Activated CD4-positive, alpha-beta T cell treated with anti-CD3 and anti-CD28 coated beads for 1 hour (primary cell): ENCODE data around the gene UBR2.
"Not testable (repeated sequence)": the region's sequence is repeated elsewhere in the genome, so short reads cannot be mapped to it uniquely, and the experiment has no call there.

Experiments used
- DNase-seq: peaks from one replicate; pipeline ENCODE4 v3.0.0-alpha.2; 2020

UBR2 gene

DNA sequence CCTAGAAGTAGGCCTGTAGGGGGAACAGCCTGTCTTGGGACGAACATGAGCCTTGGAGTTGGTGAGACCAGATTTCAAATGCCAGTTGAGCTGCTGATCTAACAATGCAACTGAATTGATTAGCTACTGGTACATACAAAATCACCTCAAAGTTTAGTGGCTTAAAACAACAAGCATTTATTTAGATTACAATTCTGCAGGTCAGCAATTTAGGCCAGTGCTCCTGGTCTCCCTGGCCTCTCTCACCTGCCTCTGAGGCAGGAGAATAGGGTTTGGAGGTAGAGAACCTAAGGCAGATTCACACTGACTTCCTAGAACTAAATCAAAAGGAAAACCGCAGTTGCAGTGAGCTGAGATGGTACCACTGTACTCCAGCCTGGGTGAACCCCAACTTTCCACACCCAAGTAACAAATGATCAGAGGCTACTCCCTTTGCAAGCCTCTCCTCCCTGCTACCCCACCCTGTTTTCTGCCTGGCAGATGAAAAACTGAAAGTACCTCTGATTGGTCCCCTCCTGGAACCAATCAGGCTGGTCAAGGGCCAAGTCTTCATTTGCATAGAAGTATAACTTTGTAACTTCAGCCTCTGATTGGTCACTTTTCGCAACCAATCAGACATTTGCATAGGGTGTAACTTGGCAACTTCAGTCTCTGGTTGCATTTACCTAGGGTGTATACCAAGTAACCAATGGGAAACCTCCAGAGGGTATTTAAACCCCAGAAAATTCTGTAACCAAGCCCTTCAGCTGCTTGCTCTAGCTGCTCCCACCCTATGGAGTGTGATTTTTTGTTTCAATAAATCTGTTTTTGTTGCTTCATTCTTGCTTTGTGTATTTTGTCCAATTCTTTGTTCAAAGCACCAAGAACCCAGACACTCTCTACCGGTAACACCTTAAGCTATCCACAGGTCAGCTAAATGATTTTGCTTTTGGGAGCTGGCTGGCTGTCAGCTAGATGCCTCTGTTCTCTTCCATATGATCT lies 8.1 kb upstream of the UBR2 start:
- no peak for DNase-seq

DNA sequence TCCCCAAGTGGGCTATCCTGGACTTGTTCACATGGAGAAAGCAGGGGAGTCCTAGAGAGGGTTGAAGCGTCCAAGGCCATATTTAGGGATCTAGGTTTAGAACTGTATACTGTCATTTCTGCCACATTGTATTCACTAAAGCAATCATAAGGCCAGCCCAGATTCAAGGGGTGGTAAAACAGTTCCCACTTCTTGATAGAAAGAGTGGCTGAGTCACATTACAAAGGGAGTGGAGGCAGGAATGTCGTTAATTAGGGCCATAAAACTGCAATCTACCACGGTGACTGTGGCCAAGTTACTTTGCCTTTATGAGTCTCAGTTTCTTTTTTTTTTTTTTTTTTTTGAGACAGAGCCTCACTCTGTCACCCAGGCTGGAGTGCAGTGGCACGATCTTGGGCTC lies 7.4 kb upstream of the UBR2 start:
- no peak for DNase-seq

DNA sequence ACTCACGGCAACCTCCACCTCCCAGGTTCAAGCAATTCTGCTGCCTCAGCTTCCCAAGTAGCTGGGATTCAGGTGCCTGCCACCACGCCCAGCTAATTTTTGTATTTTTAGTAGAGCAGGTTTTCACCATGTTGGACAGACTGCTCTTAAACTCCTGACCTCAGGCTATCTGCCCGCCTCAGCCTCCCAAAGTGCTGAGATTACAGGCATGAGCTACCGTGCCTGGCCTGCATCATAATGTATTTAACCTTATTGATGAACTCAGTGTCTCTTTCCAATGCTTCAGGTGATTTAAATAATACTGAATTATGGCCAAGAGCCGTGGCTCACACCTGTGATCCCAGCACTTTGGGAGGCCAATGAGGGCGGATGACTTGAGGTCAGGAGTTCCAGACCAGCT lies 4.6 kb upstream of the UBR2 start:
- DNase-seq = not testable (repeated sequence)

DNA sequence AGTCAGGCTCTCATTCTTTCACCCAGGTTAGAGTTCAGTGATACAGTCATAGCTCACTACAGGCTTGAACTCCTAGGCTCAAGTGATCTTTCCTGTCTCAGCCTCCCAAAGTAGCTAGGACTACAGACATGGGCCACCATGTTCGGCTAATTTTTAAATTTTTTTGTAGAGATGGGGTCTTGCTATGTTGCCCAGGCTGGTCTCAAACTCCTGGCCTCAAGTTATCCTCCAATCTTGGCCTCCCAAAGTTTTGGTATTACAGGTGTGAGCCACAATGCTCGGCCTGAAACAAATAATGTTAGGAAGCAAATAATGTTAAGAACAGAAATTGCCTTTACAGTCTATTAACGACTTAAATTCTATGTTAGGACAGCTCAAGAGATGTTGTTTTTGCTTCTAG lies 1.8 kb upstream of the UBR2 start:
- DNase-seq = no peak

DNA sequence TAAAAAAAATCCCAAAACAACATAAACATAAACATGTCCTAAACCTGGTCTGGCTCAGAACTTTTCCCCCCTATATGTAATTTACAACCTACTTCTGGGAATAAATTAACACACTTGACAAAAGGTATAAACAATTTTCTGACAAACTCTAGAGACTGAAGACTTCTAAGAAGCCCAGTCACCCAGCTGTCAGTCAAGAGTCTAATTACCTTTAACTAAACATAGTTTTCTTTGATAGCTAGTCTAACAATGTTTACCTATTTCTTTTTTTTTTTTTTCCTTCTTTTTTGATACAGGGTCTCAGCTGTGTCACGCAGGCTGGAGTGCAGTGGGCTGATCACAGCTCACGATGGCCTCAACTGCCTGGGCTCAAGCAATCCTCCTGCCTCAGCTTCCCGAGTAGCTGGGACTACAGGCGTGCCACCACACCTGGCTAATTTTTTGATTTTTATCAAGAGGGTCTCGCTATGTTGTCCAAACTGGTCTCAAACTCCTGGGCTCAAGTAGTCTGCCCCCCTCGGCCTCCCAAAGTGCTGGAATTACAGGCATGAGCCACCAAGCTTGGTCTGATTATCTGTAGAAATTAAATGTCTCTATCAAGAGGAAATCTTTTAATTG lies 932 bp upstream of the UBR2 start:
- DNase-seq = no peak

DNA sequence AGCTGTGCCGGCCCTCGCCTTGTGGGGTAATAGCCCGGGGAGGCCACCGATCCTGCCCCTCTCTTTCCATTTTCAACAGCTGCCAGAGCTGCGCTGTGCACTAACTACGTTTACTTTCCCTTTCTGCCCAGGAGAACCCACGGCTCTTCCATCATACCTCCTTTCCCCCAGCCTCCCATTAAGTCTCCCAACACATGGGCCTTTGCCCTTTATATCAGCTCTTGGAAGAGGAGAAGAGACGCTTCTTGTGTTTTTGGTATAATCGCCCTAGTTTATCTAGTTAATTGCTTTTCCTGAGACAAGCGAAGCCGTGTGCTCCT lies 637 bp downstream of the UBR2 start:
- DNase-seq = no peak

DNA sequence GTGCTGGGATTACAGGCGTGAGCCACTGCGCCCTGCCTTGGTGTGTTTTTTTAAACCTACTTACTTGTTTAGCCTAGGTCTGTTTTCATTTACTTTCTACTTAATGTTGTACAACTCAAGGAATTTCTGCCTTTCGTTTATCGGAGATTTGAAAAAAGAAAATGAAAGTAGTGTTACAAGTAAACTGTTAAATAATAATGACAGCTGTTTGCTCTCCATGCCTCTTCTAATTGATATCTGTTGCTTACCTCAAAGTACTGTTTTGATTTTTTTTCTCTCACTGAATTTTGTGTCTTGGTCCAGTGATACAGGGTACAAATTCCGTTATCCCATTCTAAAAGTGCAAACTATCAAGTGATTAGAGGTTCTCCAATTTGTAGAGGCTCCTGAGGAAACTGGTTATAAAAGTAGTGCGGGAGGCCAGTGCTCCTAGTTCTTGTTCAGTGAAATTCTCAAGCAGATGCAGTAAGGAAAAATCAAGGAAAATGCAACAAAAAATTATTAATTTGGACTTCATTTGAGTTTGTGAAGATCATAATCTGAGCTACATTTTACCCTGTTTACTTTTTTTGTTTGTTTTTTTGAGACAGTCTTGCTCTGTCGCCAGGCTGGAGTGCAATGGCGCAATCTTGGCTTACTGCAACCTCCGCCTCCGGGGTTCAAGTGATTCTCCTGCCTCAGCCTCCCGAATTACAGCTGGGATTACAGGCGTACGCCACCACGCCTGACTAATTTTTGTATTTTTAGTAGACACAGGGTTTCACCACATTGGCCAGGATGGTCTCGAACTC lies 2.2 kb downstream of the UBR2 start:
- DNase-seq = no peak

DNA sequence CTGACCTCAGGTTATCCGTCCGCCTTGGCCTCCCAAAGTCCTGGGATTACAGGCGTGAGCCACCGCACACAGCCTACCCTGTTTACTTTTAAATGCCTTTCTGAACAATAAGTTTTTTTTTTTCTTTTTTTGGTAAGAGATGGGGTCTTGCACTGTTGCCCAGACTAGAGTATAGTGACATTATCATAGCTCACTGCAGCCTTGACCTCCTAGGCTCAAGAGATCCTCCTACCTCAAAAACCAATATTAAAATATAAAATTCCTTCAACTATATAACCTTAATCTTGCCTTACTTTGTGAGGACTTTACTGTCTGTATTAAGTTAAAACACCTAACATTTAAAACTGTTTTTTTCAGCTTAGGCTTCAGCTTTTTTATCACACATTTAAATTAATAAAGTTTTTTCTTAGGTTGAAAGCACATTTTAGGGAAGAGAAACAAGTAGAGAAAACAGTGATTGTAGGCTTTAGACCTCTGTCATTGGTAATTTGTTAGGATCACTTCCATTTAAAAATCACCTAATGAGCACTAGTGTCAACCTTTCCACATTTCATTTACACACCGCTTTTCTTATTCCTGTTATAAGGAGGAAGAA lies 2.9 kb downstream of the UBR2 start:
- DNase-seq = no peak

DNA sequence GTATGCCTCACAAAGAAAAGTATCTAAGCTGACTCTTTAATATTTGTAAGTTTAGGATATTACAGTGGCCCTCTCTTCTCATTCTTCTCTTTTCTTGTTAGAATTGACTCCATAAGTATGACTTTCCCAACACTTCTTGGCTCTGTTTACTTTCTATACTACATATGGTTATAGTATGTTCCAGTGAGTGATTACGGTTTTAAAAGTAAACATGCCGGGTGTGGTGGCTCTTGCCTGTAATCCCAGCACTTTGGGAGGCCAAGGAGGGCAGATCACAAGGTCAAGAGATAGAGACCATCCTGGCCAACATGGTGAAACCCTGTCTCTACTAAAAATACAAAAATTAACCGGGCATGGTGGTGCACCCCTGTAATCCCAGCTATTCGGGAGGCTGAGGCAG lies 3.4 kb downstream of the UBR2 start:
- DNase-seq = not testable (repeated sequence)

DNA sequence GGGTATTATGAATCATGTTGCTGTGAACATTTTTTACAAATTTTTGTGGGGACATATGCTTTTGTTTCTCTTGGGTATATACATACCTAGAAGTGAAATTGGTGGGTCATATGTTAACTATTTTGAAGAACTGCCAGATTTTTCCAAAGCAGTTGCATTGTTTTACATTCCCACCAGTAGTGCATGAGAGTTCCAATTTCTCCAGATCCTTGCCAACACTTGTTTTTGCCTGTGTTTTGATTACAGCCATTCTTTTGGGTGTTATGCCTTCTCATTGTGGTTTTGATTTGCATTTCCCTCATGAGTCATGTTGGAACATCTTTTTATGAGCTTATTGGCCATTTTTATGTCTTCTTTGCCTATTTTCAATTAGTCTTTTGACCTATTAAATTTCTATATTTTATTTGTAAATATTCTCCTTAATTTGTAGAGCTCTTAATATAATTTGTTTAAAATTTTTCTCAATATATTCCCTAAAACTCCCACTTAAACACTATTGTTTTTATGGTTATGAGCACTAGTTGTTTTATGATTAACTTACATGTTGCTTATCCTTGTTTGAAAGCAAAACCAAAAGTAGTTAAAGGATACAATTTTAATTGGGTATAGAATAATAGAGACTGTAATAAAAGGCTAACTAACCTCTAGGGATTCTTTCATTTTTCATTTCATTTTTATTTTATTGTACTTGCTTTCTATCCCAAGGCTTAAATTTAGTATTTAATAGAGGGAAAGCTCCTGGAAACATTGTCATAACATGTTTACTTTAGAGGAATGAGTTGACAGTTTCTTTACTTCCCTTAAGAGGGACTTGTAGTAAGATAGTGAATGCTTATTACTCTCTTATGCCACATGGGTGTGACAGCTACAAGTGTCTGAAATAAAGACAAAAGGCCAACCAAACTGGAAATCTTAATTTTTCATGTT lies 5.5 kb downstream of the UBR2 start:
- DNase-seq = no peak

DNA sequence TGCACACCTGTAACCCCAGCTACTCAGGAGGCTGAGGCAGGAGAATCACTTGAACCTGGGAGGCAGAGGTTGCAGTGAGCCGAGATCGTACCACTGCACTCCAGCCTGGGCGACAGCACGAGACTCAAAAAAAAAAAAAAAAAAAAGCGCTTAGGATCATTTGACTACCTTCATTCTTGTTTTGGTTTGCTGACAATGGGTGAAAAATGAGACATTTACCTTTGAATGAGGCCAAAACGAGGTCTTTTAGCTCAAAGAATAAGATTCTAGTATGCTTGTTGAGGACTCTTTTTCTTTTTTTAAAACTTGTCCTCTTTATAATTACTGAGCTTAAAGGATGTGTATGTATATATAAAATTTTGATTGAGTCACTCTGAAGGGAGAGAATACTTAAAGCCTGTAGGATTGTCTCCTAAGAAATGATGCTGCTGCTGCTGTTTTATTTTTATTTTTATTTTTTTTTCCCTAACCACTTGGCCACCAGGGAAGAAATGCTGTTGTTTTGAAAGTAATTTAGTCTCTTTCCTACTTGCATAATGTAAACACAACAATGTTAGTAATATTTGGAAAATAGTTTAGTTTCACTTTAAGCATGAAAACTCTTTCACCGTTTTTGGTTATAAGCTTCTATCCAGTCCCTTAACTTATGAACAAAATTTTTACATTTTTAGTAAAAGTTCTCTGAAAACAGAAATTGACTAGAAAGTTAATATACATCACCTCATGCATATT lies 7.9 kb downstream of the UBR2 start:
- DNase-seq = no peak

DNA sequence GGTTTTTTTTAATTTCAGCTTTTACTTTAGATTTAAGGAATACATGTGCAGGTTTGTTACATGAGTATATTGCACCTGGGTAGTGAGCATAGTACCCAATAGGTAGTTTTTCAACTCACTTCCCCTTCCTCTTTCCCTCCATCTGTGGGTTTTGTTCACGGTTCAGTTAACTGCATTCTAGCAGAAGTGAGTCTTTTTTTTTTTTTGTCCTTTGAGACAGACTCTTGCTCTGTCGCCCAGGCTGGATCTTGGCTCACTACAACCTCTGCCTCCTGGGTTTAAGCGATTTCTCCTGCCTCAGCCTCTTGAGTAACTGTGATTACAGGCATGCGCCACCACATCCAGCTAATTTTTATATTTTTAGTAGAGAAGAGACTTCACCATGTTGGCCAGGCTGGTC lies 8.7 kb downstream of the UBR2 start:
- DNase-seq = no peak

DNA sequence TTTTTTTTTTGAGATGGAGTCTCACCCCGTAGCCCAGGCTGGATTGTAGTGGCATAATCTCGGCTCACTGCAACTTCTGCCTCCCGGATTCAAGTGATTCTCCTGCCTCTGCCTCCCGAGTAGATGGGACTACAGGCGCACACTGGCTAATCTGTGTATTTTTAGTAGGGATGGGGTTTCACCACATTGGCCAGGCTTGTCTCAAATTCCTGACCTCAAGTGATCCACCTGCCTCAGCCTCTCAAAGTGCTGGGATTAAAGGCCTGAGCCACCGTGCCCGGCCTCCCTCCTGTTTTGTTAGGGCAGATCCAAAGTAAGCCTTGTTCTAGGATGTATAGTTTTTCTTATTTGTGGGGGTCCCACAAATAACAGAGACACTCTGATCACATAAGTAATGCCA lies 12.7 kb downstream of the UBR2 start:
- not testable (repeated sequence) for DNase-seq

DNA sequence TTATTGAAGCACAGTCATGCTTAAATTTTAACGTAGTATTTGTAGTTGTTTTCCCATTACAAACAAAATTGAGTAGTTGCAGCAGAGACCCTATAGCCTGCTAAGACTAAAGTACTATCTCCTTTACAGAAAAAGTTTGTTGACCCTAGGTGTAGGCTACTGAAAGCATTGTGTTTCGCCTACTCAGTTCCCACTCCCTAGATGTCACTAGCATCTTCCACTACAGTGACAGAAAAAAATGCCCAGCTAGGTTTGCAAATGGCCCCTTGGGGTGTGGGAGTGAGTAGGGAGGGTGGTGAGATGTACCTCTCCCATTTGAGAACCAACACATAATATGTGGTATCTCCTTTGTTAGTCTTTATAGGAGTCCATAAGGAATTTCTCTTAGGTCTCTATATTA lies 34.5 kb downstream of the UBR2 start:
- DNase-seq = no peak

DNA sequence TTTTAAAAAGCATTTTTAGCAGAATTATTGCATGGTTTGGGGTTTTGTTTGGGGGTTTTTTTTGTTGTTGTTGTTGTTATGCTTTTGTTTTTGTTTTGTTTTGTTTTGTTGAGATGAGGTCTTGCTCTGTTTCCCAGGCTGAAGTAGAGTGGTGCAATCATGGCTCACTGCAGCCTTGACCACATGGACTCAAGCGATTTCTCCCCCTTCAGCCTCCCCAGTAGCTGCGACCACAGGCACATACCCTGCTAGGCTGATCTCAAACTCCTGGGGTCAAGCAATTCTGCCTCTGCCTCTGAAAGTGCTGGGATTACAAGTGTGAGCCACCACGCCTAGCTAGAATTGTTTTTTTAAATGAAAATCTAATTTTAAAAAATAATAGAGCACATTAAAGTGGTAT lies 35.7 kb downstream of the UBR2 start:
- DNase-seq = no peak

DNA sequence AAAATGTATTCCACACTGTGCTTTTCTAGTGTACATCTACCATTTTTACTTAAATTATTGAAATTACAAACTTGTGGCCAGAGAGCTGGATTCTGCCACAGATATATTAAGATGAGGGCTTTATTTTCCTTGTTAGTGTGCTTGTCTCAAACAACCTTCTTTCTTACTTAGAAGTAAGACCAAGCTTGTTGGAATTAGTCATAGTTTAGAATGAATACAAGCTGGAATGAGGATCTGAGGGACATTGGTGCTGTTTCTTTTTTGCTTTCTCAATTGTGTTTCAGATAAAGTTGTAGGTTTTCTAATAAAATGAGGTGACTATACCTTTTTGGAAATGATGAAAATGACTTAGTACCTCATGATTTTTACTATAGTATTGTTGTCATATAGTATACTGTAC lies 40.3 kb downstream of the UBR2 start:
- DNase-seq = no peak

DNA sequence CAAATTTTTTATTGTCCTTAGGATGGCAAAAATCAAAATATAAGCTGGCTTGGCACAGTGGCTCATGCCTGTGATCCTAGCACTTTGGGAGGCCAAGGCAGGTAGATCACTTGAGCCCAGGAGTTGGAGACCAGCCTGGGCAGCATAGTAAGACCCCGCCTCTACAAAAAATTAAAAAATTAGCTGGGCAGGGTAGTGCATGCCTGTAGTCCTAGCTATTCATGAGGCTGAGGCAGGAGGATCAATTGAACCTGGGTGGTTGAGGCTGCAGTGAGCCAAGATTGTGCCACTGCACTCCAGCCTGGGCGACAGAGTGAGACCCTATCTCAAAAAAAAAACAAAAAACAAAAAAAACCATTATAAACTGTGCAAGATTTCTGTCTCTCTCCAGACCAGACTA lies 40.9 kb downstream of the UBR2 start:
- not testable (repeated sequence) for DNase-seq

DNA sequence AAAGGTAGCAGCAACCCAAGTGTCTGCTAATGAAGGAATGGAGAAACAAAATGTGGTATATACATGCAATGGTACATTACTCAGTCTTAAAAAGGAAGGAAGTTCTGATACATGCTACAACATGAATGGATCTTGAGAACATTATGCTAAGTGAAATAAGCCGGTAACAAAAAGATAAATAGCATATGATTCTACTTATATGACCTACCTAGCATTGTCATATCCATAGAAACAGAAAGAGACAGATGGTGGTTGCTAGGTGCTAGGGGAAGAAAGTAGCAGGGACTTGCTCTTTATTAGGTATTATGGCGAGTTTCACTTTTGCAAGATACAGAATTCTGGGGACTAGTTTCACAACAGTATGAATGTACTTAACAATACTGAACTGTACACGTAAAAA lies 46.6 kb downstream of the UBR2 start:
- DNase-seq = no peak

DNA sequence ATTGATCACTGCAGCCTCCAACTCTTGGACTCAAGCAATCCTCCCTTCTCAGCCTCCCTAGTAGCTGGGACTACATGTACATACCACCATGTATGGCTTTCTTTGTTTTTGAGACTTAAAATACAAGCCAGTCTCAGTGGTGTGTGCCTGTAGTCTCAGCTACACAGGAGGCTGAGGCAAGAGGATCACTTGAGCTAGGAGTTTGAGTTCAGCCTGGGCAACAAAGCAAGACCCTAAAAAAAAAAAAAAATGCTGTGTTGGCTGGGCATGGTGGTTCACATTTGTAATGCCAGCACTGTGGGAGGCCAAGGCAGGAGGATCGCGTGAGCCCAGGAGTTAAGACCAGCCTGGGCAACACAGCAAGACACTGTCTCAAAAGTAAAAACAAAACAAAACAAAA lies 51.7 kb downstream of the UBR2 start:
- DNase-seq = no peak

DNA sequence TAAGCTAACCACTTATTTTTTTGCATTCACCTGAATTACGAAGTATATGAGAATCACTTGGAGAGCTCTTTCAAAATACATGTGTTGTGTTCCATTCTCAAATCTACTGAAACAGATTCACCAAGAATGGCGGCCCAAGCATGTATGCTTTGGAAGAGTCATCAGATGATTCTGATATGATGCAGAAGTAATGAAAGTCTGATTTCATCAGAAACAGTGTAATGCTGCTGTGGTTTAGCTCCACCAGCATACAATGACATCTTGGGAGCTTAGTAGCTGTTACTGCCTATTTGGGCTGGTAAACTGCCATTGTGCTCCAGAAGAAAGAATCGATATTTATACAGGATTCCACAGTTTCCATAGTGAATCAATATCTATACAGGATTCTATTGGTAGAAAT lies 52.9 kb downstream of the UBR2 start:
- no peak for DNase-seq

DNA sequence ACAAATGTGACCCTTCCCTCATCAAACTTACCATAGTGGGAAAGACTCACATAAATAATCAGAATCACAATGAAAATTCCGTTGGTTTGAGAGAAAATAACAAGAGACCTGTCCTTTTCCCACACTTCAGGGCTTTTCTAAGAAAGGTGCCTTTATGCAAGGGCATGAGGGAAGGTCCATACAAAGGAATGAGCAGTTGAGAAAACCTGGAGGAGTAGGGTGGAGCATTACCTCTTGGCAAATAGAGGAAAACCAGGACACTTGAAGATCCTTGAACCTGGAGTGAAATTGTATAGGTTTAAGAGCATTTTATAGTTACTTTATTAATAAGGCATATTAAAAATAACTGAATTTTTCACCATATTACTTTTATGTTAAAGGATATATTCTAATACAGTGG lies 54.3 kb downstream of the UBR2 start:
- DNase-seq = no peak

DNA sequence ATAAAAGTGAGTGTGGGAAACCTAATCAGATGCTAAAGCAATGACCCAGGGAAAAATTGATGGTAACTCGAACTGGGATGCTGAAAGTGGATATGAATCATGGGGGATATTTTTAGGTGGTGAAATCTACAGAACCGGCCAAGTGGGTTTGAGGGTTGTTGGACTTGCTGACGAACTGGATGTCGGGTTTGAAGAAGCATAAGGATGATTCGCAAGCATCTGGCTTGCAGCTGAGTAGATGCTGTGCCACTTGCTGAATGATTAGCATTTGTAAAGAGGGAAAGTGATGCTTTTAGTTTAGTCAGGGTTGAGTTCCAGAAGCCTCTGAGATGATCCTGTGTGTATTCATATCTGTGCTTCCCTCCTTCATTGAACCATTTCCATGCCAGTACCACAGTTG lies 54.9 kb downstream of the UBR2 start:
- no peak for DNase-seq
